Breast epithelium (tissue), 4 donors: ENCODE data around the gene USP34. TPM values are rescaled to one million over a fixed set of nuclear protein-coding genes. Genes with fewer than 3 reads are reported as not detected.
A peak's percentile ranks its signal among the peaks of the same experiment; 100 is the strongest.

Source experiments
- DNase-seq, 2 donors: peaks; one replicate each; pipeline ENCODE4 v3.0.0-alpha.2; 2019; ENCODE audit warnings: low spot score in 2 of 2
- H3K27ac ChIP-seq, 2 donors: fragments of 200-600 bp; sonication (generic) in 1 of 2; one replicate each; pipeline ENCODE4 v1.5.1; 2016 to 2019; ENCODE audit warnings: mild to moderate bottlenecking in 1 of 2
- H3K27me3 ChIP-seq, 2 donors: fragments of 200-600 bp; sonication (generic) in 1 of 2; one replicate each; pipeline versions ENCODE4 v1.5.1 to v1.6.0; 2017 to 2019; ENCODE audit warnings: control low read depth in 1 of 2, mild to moderate bottlenecking in 1 of 2
- H3K36me3 ChIP-seq: fragments of 200-600 bp; one replicate; pipeline ENCODE4 v1.5.1; 2019
- H3K4me1 ChIP-seq, 2 donors: fragments of 200-600 bp; sonication (generic); one replicate each; pipeline ENCODE4 v1.5.1; 2016 to 2019; ENCODE audit warnings: control low read depth in 1 of 2
- H3K4me3 ChIP-seq, 3 donors: fragments of 200-600 bp; sonication (generic); 1 replicate in 2 of 3; 2 replicates in 1 of 3; pipeline ENCODE4 v1.5.1; 2016 to 2019; ENCODE audit warnings: mild to moderate bottlenecking in 3 of 3, moderate library complexity in 2 of 3
- H3K9me3 ChIP-seq, 2 donors: fragments of 200-600 bp; sonication (generic) in 1 of 2; one replicate each; pipeline ENCODE4 v1.5.1; 2016 to 2019; ENCODE audit warnings: control low read depth in 1 of 2
- CTCF ChIP-seq, 3 donors: fragments of 450-650 bp; IDR thresholded peaks; one replicate each; pipeline ENCODE4 v1.5.1; 2016 to 2017; ENCODE audit warnings: antibody characterized with exemption in 3 of 3, mild to moderate bottlenecking in 3 of 3, moderate library complexity in 3 of 3
- POLR2A ChIP-seq: fragments of 450-650 bp; IDR thresholded peaks from one replicate; pipeline ENCODE4 v1.6.1; 2016; ENCODE audit warnings: antibody characterized with exemption, mild to moderate bottlenecking, moderate library complexity
- POLR2AphosphoS5 ChIP-seq, 3 donors: sonication (generic); formaldehyde crosslinking; IDR thresholded peaks; one replicate each; pipeline ENCODE4 v1.6.1; 2017; ENCODE audit warnings: antibody characterized with exemption in 3 of 3
- intact Hi-C: fragments of 100-400 bp; cut with DNase I; formaldehyde crosslinking; loops from one replicate; pipeline ENCODE4 v1.15.1; 2023; ENCODE audit warnings: low total_unique reads
- total RNA-seq, 3 donors: library from RNA; depleted of rRNA; stranded (reverse); fragments of >200 nt; gene quantifications; one replicate each; pipeline ENCODE4 v1.1.0, GENCODE V29; 2016

The USP34 gene
- total RNA-seq, 3 donors from 2014 or later: 148 to 260 (median 189) TPM

DNA sequence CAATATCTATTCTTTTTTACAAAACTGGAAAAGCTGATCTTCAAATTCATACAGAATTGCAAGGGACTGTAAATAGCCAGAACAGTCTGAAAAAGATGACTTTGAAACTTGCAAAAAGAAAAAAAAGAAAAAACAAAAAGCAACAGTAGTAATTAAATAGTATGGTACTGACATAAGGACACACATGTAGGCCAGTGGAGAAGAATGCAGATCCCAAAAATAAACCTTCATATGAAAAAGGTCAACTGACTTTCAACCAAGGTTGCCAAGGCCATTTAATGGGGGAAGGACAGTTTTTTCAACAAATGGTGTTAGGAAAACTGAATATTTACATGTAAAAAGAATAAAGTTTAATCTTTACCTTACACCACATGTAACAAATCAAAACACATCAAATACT is 111.8 kb downstream of the USP34 start:
- Histone ChIP-seq H3K36me3 (no peaks in the 10 kb centered on the region), H3K4me1 (no peaks in the 10 kb centered on the region), H3K9me3 (peaks cover 7 to 8% of the 10 kb centered on the region in 2 donors), H3K27ac (no peak overlapping the region), H3K27me3 (no peaks in the 10 kb centered on the region), H3K4me3 (no peak overlapping the region)
- no peak for DNase-seq
- intact Hi-C loops: no loop called here
- no peak for TF ChIP-seq POLR2AphosphoS5 (IDR thresholded peaks at IDR 0.05)
- no peak for TF ChIP-seq POLR2A
- no peak for TF ChIP-seq CTCF (IDR thresholded peaks at IDR 0.05)

DNA sequence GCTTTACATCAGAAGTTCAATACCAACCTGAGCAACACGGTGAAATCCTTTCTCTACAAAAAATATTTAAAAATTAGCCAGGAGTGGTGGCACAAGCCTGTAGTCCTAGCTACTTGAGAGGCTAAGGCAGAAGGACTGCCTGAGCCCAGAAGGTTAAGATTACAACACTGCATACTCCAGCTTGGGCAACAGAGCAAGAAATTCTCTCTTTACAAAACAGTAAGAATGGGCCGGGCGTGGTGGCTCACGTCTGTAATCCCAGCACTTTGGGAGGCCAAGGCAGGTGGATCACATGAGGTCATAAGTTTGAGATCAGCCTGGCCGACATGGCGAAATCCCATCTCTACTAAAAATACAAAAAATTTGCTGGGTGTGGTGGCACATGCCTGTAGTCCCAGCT is 113.2 kb downstream of the USP34 start:
- no peak for TF ChIP-seq CTCF (IDR thresholded peaks at IDR 0.05)
- no peak for TF ChIP-seq POLR2A
- TF ChIP-seq POLR2AphosphoS5 (IDR thresholded peaks at IDR 0.05): no peak
- Histone ChIP-seq H3K4me1 (no peaks in the 10 kb centered on the region), H3K36me3 (no peaks in the 10 kb centered on the region), H3K27ac (no peak overlapping the region), H3K27me3 (no peaks in the 10 kb centered on the region), H3K9me3 (peaks cover 8 to 14% of the 10 kb centered on the region in 2 donors), H3K4me3 (no peak overlapping the region)
- intact Hi-C loops: no loop called here
- no peak for DNase-seq

DNA sequence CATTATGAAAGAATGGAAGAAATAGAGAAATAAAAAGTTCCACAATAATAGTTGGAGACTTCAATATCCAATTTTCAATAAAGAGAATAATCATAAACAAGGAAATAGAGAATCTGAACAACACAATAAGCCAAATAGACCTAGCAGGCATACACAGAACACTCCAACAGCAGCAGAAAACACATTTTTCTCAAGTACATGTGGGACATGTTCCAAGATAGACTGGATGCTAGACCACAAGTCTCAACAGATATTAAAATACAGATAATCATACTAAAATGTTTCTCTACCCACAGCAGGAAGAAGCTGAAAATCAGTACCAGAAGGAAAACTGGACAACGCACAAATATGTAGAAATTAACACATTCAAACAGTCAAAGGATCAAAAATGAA is 113.9 kb downstream of the USP34 start:
- TF ChIP-seq POLR2AphosphoS5 (IDR thresholded peaks at IDR 0.05) (no peak), CTCF (IDR thresholded peaks at IDR 0.05) (no peak), POLR2A (no peak)
- no peaks in the 10 kb centered on the region for H3K36me3 ChIP-seq
- no peaks in the 10 kb centered on the region for H3K4me1 ChIP-seq
- H3K9me3 ChIP-seq: peaks cover 8 to 14% of the 10 kb centered on the region in 2 donors
- no peak overlapping the region for H3K4me3 ChIP-seq
- no peak overlapping the region for H3K27ac ChIP-seq
- no peak for DNase-seq
- no peaks in the 10 kb centered on the region for H3K27me3 ChIP-seq
- intact Hi-C loops: no loop called here

GRCh38 chr2:61356261-61356957 is 114.5 kb downstream of the USP34 start:
- Histone ChIP-seq H3K4me1 (no peaks in the 10 kb centered on the region), H3K27ac (peak overlapping the region in 1 of 2 donors; percentile 52), H3K9me3 (peaks cover 8 to 14% of the 10 kb centered on the region in 2 donors), H3K27me3 (no peaks in the 10 kb centered on the region), H3K36me3 (no peaks in the 10 kb centered on the region), H3K4me3 (no peak overlapping the region)
- no peak for TF ChIP-seq POLR2AphosphoS5 (IDR thresholded peaks at IDR 0.05)
- no peak for TF ChIP-seq CTCF (IDR thresholded peaks at IDR 0.05)
- no peak for TF ChIP-seq POLR2A
- intact Hi-C loops: no loop called here
- no peak for DNase-seq

- DNase-seq: no peak
- Histone ChIP-seq H3K4me3 (no peak overlapping the region), H3K27me3 (no peaks in the 10 kb centered on the region), H3K27ac (no peak overlapping the region), H3K4me1 (no peaks in the 10 kb centered on the region), H3K36me3 (no peaks in the 10 kb centered on the region), H3K9me3 (peaks cover 8 to 14% of the 10 kb centered on the region in 2 donors)
- TF ChIP-seq POLR2AphosphoS5 (IDR thresholded peaks at IDR 0.05): no peak
- TF ChIP-seq POLR2A: no peak
- TF ChIP-seq CTCF (IDR thresholded peaks at IDR 0.05): no peak
- intact Hi-C loops: no loop called here
Measured at GRCh38 chr2:61354543-61355197, 116.2 kb downstream of the USP34 start.
